PC-9 (cell line): ENCODE results near the gene POLD2. TPM values are rescaled to one million over a fixed set of nuclear protein-coding genes. Genes with fewer than 3 reads are reported as not detected.

ENCODE experiments used
- BruUV-seq: library from RNA; stranded (reverse); fragments of 400-500 nt; replicated peaks from 2 replicates; lab custom pipeline; 2021; lab: Mats Ljungman, UMichigan
- CTCF ChIA-PET: fragments of 300-600 bp; sonication (Branson Sonifier 250); formaldehyde crosslinking; loops from one replicate; lab custom pipeline; 2022; ENCODE audit warnings: antibody characterized with exemption; lab: Charles Lee
- POLR2A ChIA-PET: fragments of 300-600 bp; sonication (Branson Sonifier 250); formaldehyde crosslinking; loops from one replicate; lab custom pipeline; 2022; ENCODE audit warnings: antibody characterized with exemption; ENCODE audit not compliant: unreplicated experiment; lab: Charles Lee
- DNase-seq, 2 experiments: peaks; one replicate each; pipeline versions ENCODE4 v3.0.0 to v3.0.0-alpha.2; 2015 to 2022; ENCODE audit warnings: mixed read lengths in 1 of 2
- H2AFZ ChIP-seq: fragments of 200-600 bp; sonication (generic); 2 replicates; pipeline ENCODE4 v1.8.1; 2017; ENCODE audit warnings: antibody characterized with exemption
- H3F3A ChIP-seq: fragments of 200-600 bp; sonication (generic); 2 replicates; pipeline ENCODE4 v1.8.1; 2017; ENCODE audit warnings: antibody characterized with exemption, mild to moderate bottlenecking, low read depth; ENCODE audit not compliant: insufficient read depth
- H3K27ac ChIP-seq: fragments of 200-600 bp; sonication (generic); 2 replicates; pipeline ENCODE4 v1.6.1; 2016; ENCODE audit warnings: mixed run types
- H3K27me3 ChIP-seq: fragments of 200-600 bp; sonication (generic); 2 replicates; pipeline ENCODE4 v1.6.1; 2016; ENCODE audit warnings: low read depth, mixed run types; ENCODE audit not compliant: insufficient read depth
- H3K36me3 ChIP-seq: fragments of 200-600 bp; sonication (generic); 2 replicates; pipeline ENCODE4 v1.6.1; 2016; ENCODE audit warnings: low read depth, mixed run types
- H3K4me1 ChIP-seq: fragments of 200-600 bp; sonication (generic); replicated peaks from 2 replicates; pipeline ENCODE4 v1.6.1; 2016; ENCODE audit warnings: mixed run types; ENCODE audit not compliant: insufficient read depth
- H3K4me2 ChIP-seq: fragments of 200-600 bp; sonication (generic); 2 replicates; pipeline ENCODE4 v1.6.1; 2017; ENCODE audit warnings: mixed run types
- H3K4me3 ChIP-seq: fragments of 200-600 bp; sonication (generic); 2 replicates; pipeline ENCODE4 v1.6.1; 2016; ENCODE audit warnings: mixed run types
- H3K79me2 ChIP-seq: fragments of 200-600 bp; sonication (generic); 2 replicates; pipeline ENCODE4 v1.6.1; 2017; ENCODE audit warnings: low read depth, mixed run types
- H3K9me2 ChIP-seq: fragments of 200-600 bp; sonication (generic); 2 replicates; pipeline ENCODE4 v1.8.1; 2017; ENCODE audit warnings: mild to moderate bottlenecking; ENCODE audit not compliant: insufficient read depth
- H3K9me3 ChIP-seq: fragments of 200-600 bp; sonication (generic); 2 replicates; pipeline ENCODE4 v1.8.1; 2016; ENCODE audit warnings: low read depth; ENCODE audit not compliant: insufficient read depth
- H4K20me1 ChIP-seq: fragments of 200-600 bp; sonication (generic); 2 replicates; pipeline ENCODE4 v1.8.1; 2017; ENCODE audit not compliant: insufficient read depth
- CTCF ChIP-seq: fragments of 200-600 bp; sonication (generic); conservative IDR thresholded peaks from 2 replicates; pipeline ENCODE4 v1.6.1; 2017; ENCODE audit warnings: mixed run types, antibody characterized with exemption, mild to moderate bottlenecking, moderate library complexity
- EZH2 ChIP-seq: fragments of 200-600 bp; sonication (generic); IDR thresholded peaks from 2 replicates; pipeline ENCODE4 v1.8.0; 2017; ENCODE audit warnings: antibody characterized with exemption, low read depth
- intact Hi-C: fragments of 100-400 bp; cut with micrococcal nuclease; formaldehyde crosslinking; loops from one replicate; pipeline ENCODE4 v1.10.0; 2022; ENCODE audit not compliant: unreplicated experiment
- total RNA-seq: library from RNA; stranded (reverse); gene quantifications from 2 replicates; pipeline ENCODE4 v1.2.3, GENCODE V29; 2021

The POLD2 gene
- total RNA-seq, 1 experiment from 2014 or later = 249 TPM

DNA sequence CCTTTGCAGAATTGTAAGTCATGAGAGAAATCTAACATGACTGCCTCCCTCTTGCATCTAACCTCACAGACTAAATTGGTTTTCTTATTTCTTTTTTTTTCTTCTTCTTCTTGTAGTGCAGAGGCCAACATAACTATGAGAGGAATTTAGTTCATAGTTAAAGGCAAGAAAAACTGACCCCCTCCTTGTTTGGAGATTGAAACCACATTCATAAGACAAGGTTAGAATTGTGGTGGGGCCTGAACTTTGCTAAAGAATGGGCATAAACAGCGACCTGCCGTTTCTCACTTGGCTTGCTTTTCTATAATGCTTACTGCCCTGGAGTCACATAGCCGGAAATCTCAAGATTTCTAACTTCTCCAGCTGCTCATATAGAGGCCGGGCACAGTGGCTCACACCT is 38.6 kb downstream of the POLD2 start:
- Histone ChIP-seq H3K27me3 (no peaks in the 10 kb centered on the region), H2AFZ (no peak overlapping the region), H4K20me1 (no peaks in the 10 kb centered on the region), H3K4me3 (no peak overlapping the region), H3K9me2 (no peaks in the 10 kb centered on the region), H3K4me1 (peaks cover 20% of the 10 kb centered on the region), H3K4me2 (no peak overlapping the region), H3K9me3 (no peaks in the 10 kb centered on the region), H3K36me3 (peaks cover 10% of the 10 kb centered on the region; the same call in 1 of the 2 replicates), H3F3A (peaks cover 14% of the 10 kb centered on the region; the same call in 1 of the 2 replicates), H3K79me2 (peaks cover 19% of the 10 kb centered on the region), H3K27ac (no peak overlapping the region)
- DNase-seq = no peak
- CTCF ChIA-PET = no interaction called here
- intact Hi-C loops = loop anchor here (5.0 kb wide), 1 partner anchor 98 kb away; no protein-coding TSS in a partner anchor
- BruUV-seq = no TSS peak
- POLR2A ChIA-PET = interaction anchor here (0.7 kb wide), 1 partner anchor 11 kb away, joined by 11 read pairs; no protein-coding TSS in a partner anchor
- TF ChIP-seq EZH2 = no peak
- no peak for TF ChIP-seq CTCF

DNA sequence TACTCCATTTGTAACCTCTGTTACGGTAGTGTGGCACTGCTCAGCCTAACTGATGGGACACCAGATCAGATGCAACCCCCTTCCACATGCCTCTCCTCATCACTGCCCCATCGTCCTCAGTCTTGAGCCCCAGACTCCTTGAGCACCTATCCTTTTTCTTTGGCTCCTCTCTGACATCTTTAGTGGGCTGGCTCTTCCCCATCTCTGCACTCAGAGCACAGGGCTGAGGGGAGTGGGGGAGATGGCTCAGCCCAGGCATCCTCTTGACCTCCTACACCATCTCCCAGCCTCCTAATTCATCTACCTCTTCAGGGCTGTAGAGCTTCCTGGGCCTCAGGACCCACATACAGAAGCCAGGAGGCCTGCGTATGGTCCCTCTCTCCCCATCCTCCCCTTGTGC is 39.6 kb downstream of the POLD2 start:
- POLR2A ChIA-PET = no interaction called here
- Histone ChIP-seq H3K36me3 (peaks cover 10% of the 10 kb centered on the region; the same call in 1 of the 2 replicates), H3F3A (peaks cover 14% of the 10 kb centered on the region; the same call in 1 of the 2 replicates), H3K4me1 (peaks cover 15% of the 10 kb centered on the region; the same call in 1 of the 2 replicates), H3K27ac (no peak overlapping the region), H3K4me2 (no peak overlapping the region), H2AFZ (no peak overlapping the region), H3K79me2 (peaks cover 19% of the 10 kb centered on the region), H3K4me3 (no peak overlapping the region), H3K9me2 (no peaks in the 10 kb centered on the region), H3K27me3 (no peaks in the 10 kb centered on the region), H3K9me3 (no peaks in the 10 kb centered on the region), H4K20me1 (no peaks in the 10 kb centered on the region)
- no peak for DNase-seq
- BruUV-seq = no TSS peak
- CTCF ChIA-PET = no interaction called here
- TF ChIP-seq CTCF (no peak), EZH2 (no peak)
- intact Hi-C loops = loop anchor here (2.0 to 5.0 kb wide), 4 partner anchors 39 to 99 kb away; partner anchors contain the start of genes DBNL and POLD2

DNA sequence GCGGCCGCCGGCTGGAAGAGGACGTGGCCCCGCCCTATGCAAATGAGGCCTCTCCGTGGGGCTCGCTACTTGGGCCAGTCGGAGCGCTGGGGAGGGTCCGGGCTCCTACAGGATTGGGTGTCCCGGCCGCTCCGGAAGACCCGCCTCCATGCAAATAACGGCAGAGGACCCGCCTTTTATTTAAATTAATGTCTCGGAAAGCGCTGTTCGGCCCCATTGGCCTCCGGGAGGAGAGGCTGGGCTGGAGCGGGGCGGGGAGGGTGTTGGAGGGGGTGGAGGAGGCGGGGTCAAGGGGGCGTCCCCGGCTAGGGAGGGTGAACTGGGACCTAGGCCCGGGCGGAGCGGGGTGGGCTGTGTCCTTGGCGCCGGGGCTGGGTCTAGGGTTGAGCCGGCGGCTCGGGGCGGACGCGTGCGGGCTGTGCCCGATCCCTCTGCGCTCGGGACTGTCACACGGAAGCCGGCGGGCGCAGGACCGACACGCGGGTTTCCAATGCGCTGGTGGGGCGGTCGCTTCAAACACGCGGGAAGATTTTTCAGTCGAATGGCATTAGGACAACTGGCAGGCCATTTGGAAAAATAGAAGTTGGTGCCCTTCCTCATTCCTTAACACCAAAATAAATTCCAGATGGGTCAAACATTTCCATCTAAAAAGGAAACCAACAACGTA is 40.7 kb downstream of the POLD2 start:
- H3K79me2 ChIP-seq = peaks cover 19% of the 10 kb centered on the region
- H3K4me1 ChIP-seq = peaks cover 15% of the 10 kb centered on the region; the same call in 1 of the 2 replicates
- H3K27me3 ChIP-seq = no peaks in the 10 kb centered on the region
- ChIA-PET POLR2A (no interaction called here), CTCF (no interaction called here)
- no peaks in the 10 kb centered on the region for H3K9me3 ChIP-seq
- no peaks in the 10 kb centered on the region for H4K20me1 ChIP-seq
- TF ChIP-seq EZH2 (no peak), CTCF (no peak)
- peak; percentile 99 for DNase-seq
- intact Hi-C loops = loop anchor here (1.0 to 5.0 kb wide), 5 partner anchors 38 to 118 kb away; partner anchors contain the start of genes DBNL, POLD2 and YKT6
- peaks cover 19% of the 10 kb centered on the region for H3K36me3 ChIP-seq
- H3K27ac ChIP-seq = no peak overlapping the region
- peak overlapping the region; percentile 70 for H3K4me3 ChIP-seq
- H3K9me2 ChIP-seq = no peaks in the 10 kb centered on the region
- H3F3A ChIP-seq = peaks cover 14% of the 10 kb centered on the region; the same call in 1 of the 2 replicates
- TSS peak; percentile 90 for BruUV-seq
- H3K4me2 ChIP-seq = peak overlapping the region; percentile 67
- H2AFZ ChIP-seq = peak overlapping the region; percentile 80
